Natural killer cell (primary cell): ENCODE results near the gene DHX58. TPM values are rescaled to one million over a fixed set of nuclear protein-coding genes. Genes with fewer than 3 reads are reported as not detected.
A peak's percentile ranks its signal among the peaks of the same experiment; 100 is the strongest.

Source experiments
- ATAC-seq, 3 donors: fragments of 150-1000 bp in 2 of 3; fragments of 200-7000 bp in 1 of 3; cut with Tn5 transposase; 1 replicate in 1 of 3; 2 replicates in 2 of 3; pipeline ENCODE4 v1.10.0; 2021; ENCODE audit warnings: mild to moderate bottlenecking in 2 of 3, moderate library complexity in 2 of 3
- DNase-seq, 2 donors: peaks; one replicate each; pipeline versions ENCODE4 v3.0.0 to v3.0.0-alpha.2; 2013 to 2021; ENCODE audit warnings: mixed read lengths in 1 of 2
- H3K27ac ChIP-seq: one replicate; pipeline ENCODE4 v1.5.1; 2013; ENCODE audit warnings: mild to moderate bottlenecking, low read length
- H3K27me3 ChIP-seq: one replicate; pipeline ENCODE4 v1.6.1; 2013; ENCODE audit warnings: low read length; ENCODE audit not compliant: control insufficient read depth, insufficient read depth
- H3K36me3 ChIP-seq: one replicate; pipeline ENCODE4 v1.6.1; 2013; ENCODE audit warnings: low read length; ENCODE audit not compliant: control insufficient read depth, insufficient read depth
- H3K4me1 ChIP-seq: one replicate; pipeline ENCODE4 v1.6.1; 2013; ENCODE audit warnings: low read length; ENCODE audit not compliant: control insufficient read depth, insufficient read depth
- H3K4me3 ChIP-seq: one replicate; pipeline ENCODE4 v1.5.1; 2013; ENCODE audit warnings: low read length
- H3K9me3 ChIP-seq: one replicate; pipeline ENCODE4 v1.6.1; 2013; ENCODE audit warnings: low read length; ENCODE audit not compliant: control insufficient read depth, insufficient read depth
- H3K27ac Mint-ChIP-seq, 2 donors: one replicate each; pipeline ENCODE4 v1.8.0; 2022; ENCODE audit warnings: mild to moderate bottlenecking in 2 of 2, mixed read lengths in 2 of 2, moderate library complexity in 1 of 2
- H3K27me3 Mint-ChIP-seq, 2 donors: one replicate each; pipeline ENCODE4 v1.8.0; 2022; ENCODE audit warnings: low read depth in 2 of 2, mixed read lengths in 2 of 2
- H3K36me3 Mint-ChIP-seq: one replicate; pipeline ENCODE4 v1.8.0; 2022; ENCODE audit warnings: mixed read lengths
- H3K4me1 Mint-ChIP-seq, 2 donors: one replicate each; pipeline ENCODE4 v1.8.0; 2022; ENCODE audit warnings: mixed read lengths in 2 of 2
- H3K4me3 Mint-ChIP-seq: one replicate; pipeline ENCODE4 v1.8.0; 2022; ENCODE audit warnings: mild to moderate bottlenecking, moderate library complexity, mixed read lengths
- H3K9me3 Mint-ChIP-seq, 2 donors: one replicate each; pipeline ENCODE4 v1.8.0; 2022; ENCODE audit warnings: mixed read lengths in 2 of 2
- CTCF ChIP-seq: fragments of 200-600 bp; IDR thresholded peaks from one replicate; pipeline ENCODE4 v1.8.0; 2022; ENCODE audit warnings: antibody characterized with exemption
- WGBS: methylation state at CpG from one replicate; pipeline ENCODE4 v1.1.7; 2013; ENCODE audit warnings: missing lambda C conversion rate; ENCODE audit not compliant: insufficient coverage; 5-methylcytosine and 5-hydroxymethylcytosine counted together
- intact Hi-C: fragments of 100-400 bp; cut with micrococcal nuclease; formaldehyde crosslinking; loops from one replicate; pipeline ENCODE4 v1.14.2; 2022
- total RNA-seq, 4 donors: library from RNA; stranded (reverse); fragments of 120-200 nt in 1 of 4; gene quantifications; one replicate each; pipeline versions ENCODE4 v1.2.3 to v1.2.4, GENCODE V29; 2013 to 2022

The DHX58 gene
- total RNA-seq, result 10 to 100 TPM; 22.0 to 29.0 (median 24.5) TPM
- total RNA-seq (2013), result 33.9 TPM

- ATAC-seq (peak; percentile 84 to 89 (median 86)), DNase-seq (peak; percentile 68 to 94)
- peak within 1 kb of the TSS; percentile 78 for H3K27ac ChIP-seq
- H3K9me3 ChIP-seq, result no peaks in the 10 kb centered on the region
- no peaks in the 10 kb centered on the region for H3K36me3 Mint-ChIP-seq
- peaks cover 45% of the 10 kb centered on the region for H3K4me1 ChIP-seq
- no peaks in the 10 kb centered on the region for H3K9me3 Mint-ChIP-seq
- H3K36me3 ChIP-seq, result peaks cover 17% of the 10 kb centered on the region
- H3K4me3 ChIP-seq, result peak within 1 kb of the TSS; percentile 45
- WGBS, result 0% methylated on average over 10 of the region's 10 CpGs
- TF ChIP-seq CTCF, result no peak
- no peaks in the 10 kb centered on the region for H3K27me3 Mint-ChIP-seq
- H3K4me3 Mint-ChIP-seq, result peak within 1 kb of the TSS; percentile 86
- H3K4me1 Mint-ChIP-seq, result peaks cover 9 to 31% of the 10 kb centered on the region in 2 donors
- intact Hi-C loops, result loop anchor here (1.0 kb wide), 1 partner anchor 43 kb away; no protein-coding TSS in a partner anchor
- peak within 1 kb of the TSS; percentile 89 to 95 for H3K27ac Mint-ChIP-seq
- no peaks in the 10 kb centered on the region for H3K27me3 ChIP-seq
Measured at GRCh38 chr17:42112552-42113176, at the start of gene DHX58. TSS of gene DHX58 (minus strand) at chr17:42112714. CDS start at chr17:42111892, 822 bp downstream.

- Histone ChIP-seq H3K9me3 (no peaks in the 10 kb centered on the region), H3K36me3 (no peaks in the 10 kb centered on the region), H3K4me1 (peaks cover 10% of the 10 kb centered on the region), H3K4me3 (no peak overlapping the region), H3K27ac (no peak overlapping the region), H3K27me3 (no peaks in the 10 kb centered on the region)
- Mint-ChIP-seq H3K4me1 (peaks cover 0 to 11% of the 10 kb centered on the region in 2 donors), H3K27ac (no peak overlapping the region), H3K36me3 (no peaks in the 10 kb centered on the region), H3K9me3 (no peaks in the 10 kb centered on the region), H3K4me3 (no peak overlapping the region), H3K27me3 (peaks cover 0 to 3% of the 10 kb centered on the region in 2 donors)
- no peak for ATAC-seq
- WGBS, result 98% methylated on average over 7 of the region's 7 CpGs
- no peak for DNase-seq
- intact Hi-C loops, result no loop called here
- TF ChIP-seq CTCF, result no peak
Measured at GRCh38 chr17:42160531-42160910, 48.0 kb upstream of the DHX58 start.

- DNase-seq, result no peak
Measured at GRCh38 chr17:42159796-42160530, 47.4 kb upstream of the DHX58 start.

More at GRCh38 chr17:42159796-42160530, 47.4 kb upstream of the DHX58 start:
- TF ChIP-seq CTCF, result no peak
- intact Hi-C loops, result no loop called here
- Histone ChIP-seq H3K36me3 (no peaks in the 10 kb centered on the region), H3K4me1 (peaks cover 15% of the 10 kb centered on the region), H3K4me3 (no peak overlapping the region), H3K27me3 (no peaks in the 10 kb centered on the region), H3K9me3 (no peaks in the 10 kb centered on the region), H3K27ac (no peak overlapping the region)
- Mint-ChIP-seq H3K27ac (no peak overlapping the region), H3K4me1 (peaks cover 0 to 15% of the 10 kb centered on the region in 2 donors), H3K27me3 (peaks cover 0 to 1% of the 10 kb centered on the region in 2 donors), H3K36me3 (no peaks in the 10 kb centered on the region), H3K9me3 (no peaks in the 10 kb centered on the region), H3K4me3 (no peak overlapping the region)
- no peak for ATAC-seq
- 88% methylated on average over 13 of the region's 14 CpGs for WGBS
